GM21737 (cell line): ENCODE results near the gene NAP1L4.

Source experiments
- ATAC-seq: cut with Tn5 transposase; IDR thresholded peaks from one replicate; pipeline ENCODE4 v1.9.1; 2021; ENCODE audit warnings: mild to moderate bottlenecking, moderate library complexity; ENCODE audit not compliant: unreplicated experiment

NAP1L4 gene

DNA sequence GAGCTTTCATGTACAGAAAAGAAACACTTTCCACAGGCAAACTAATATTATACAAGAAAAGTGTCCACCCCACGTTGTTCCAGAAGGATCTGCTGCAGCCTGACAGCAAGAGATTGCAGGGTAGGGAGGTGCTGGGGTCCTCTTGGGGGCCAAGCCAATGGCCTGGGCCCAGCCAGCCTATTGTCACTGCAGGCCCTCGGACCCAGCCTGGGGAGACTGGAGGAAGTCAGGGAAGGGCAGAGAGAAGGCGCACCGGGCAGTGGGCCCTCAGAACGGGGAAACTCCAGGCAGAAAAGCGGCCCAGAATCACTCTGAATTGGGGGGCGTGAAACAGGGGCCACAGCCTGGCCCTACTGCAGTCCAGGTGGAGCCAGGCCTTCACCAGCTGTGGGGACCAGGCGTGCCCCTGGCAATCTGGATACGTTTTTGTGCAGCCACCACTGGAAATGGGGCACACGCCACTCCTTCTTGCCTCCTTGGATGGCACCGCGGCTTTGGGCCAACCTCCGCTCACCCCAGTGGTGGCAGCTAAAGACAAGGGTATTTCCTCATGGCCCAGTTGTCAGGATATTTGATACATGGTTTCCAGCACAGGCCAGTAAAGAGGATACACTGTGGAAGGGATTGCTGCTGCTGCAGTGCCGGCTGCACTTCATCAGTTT lies 3.9 kb upstream of the NAP1L4 start:
- ATAC-seq = no peak

DNA sequence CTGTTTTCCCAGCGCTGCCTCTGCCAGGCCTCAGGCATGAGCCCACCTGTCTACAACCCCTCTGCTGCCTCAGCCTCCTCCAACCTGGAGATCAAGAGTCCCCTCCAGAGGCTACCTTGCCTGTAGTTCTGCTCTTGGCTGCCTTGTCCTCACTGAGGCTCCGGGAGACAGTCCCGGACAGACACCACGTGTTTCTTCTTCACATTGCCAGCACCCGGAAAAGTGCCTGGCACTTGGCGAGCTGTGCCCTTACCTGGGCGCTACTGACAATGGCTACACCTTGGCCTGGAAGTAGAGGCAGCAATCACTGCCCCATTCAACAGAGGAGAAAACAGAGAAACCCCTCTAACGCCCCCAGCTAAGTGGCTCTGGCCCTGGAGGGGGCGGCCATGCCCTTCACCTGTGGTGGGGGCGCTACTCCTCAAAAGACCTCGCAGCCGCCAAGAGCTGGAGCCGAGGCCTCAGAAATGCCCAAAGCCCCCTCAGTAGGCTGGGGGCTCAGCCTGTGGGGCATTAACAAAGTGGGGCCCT lies 3.0 kb upstream of the NAP1L4 start:
- no peak for ATAC-seq

GRCh38 chr11:2994336-2994730 lies 2.2 kb upstream of the NAP1L4 start:
- ATAC-seq = no peak

DNA sequence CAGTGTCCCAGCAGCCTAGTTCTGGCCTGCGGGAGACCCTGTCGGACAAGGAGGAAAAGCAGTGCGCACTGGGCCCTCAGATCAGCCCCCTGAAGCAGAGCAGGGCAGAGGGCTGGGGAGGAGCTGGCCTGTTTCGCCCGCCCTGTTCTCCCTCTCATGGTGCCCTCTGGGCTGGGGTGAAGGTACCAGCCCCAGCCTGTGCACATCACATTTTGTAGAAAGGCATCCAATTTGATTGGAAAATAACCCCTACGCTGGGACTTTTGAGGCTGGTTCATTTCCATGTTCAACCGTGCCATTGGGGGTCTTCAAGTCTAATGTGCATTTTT lies 832 bp upstream of the NAP1L4 start:
- ATAC-seq = no peak

DNA sequence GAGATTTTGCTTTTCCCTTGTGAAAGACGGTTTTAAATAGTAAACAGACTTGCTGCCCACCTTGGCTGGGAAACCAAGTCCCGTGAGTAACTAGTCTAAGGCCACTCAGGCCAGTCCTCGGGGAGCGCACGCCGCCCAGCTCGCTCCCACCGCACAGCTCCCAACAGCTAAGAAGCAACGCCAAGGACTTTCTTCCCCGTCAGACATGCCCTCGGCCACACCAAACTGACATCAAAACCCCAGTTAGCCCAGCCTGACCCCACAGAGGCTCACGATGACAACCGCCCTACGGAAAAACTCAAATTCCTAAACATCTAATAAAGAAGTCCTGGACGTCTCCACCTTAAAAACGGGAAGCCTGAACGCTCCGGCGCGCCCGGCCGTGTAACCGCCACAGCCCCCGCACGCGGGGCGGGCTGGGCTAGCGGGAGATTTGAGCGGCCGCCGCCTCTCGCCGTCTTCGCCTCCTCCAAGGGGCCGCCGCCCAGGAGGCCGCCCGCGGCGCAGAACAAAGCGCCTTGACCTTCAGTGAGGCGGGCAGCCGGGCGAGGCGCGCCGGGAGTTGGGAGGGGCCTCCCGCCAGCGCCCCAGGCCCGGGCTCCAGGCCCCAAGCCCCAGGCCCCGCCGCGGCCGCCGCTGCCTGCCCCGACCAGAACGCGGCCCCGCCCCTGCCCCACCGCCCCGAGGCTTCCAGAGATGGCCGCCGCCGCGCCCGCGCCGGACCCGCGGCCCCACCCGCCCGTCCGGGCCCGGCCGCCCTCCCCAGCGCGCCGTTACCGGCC lies 486 bp downstream of the NAP1L4 start:
- peak; percentile 31 for ATAC-seq

GRCh38 chr11:2990617-2991451 lies 1.3 kb downstream of the NAP1L4 start:
- ATAC-seq = no peak

- no peak for ATAC-seq
Observed at GRCh38 chr11:2989551-2989950, 2.6 kb downstream of the NAP1L4 start.

DNA sequence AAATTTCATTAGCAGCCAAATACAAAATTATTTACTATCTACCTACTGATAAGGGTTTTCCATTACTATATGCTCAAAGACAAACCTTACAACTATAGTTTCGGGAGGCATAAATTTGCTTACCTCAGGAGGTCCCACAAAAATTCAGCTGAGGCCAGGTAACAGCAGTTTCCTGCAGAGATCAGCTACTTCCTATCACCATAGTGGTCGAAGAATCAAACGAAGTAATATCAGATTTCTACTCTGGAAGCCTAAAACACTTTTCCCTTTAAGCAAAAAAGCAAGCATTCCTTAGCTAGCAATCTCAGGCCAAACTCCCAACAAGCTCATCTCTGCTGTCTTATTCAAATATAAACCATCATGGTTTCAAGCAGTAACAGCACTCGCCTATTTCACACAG lies 3.1 kb downstream of the NAP1L4 start:
- no peak for ATAC-seq

- no peak for ATAC-seq
Observed at GRCh38 chr11:2987881-2988861, 4.0 kb downstream of the NAP1L4 start.

GRCh38 chr11:2983908-2984307 lies 8.2 kb downstream of the NAP1L4 start:
- ATAC-seq = no peak

- no peak for ATAC-seq
Observed at GRCh38 chr11:2982214-2982613, 9.9 kb downstream of the NAP1L4 start.

DNA sequence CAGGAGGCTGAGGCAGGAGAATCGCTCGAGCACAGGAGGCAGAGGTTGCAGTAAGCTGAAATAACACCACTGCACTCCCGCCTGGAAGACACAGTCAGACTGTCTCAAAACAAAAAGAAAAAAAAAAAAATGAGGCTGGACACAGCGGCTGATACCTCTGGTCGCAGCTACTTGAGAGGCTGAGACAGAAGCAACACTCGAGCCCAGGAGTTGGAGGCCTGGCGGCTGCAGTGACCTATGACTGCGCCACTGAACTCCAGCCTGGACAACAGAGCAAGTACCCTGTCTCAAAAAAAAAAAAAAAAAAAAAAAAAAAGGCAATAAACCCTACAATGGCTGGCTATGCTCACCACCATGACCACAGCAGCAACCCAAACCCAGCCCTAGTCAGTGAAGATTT lies 11.0 kb downstream of the NAP1L4 start:
- no peak for ATAC-seq

DNA sequence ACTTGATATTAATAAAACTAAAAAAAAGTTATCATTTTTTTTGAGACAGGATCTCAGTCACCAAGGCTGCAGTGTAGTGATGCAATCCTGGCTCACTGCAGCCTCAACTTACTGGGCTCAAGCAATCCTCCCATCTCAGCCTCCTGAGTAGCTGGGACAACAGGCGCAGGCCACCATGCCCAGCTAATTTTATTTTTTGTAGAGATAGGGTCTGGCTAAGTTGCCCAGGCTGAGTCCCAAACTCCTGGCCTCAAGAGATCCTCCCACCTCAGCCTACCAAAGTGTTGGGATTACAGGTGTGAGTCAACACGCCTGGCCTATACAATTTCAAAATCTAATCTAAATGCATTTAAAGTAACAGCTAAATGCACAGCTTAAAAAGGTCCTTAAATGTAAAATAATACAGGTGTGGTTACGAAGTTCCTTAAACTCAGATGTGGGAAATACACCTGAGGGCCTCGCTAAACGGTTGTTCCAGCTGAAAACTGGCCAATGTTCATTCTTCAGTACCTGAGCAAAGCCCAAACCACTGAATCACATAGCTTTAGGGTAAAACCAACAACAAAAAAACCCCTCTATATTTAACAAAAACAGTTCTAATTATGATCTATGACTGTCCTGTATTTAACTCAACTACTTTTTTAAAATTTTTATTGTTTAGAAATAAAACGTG lies 11.8 kb downstream of the NAP1L4 start:
- ATAC-seq = no peak

GRCh38 chr11:2977113-2977512 lies 15.0 kb downstream of the NAP1L4 start:
- no peak for ATAC-seq

GRCh38 chr11:2976294-2977063 lies 15.7 kb downstream of the NAP1L4 start:
- no peak for ATAC-seq

DNA sequence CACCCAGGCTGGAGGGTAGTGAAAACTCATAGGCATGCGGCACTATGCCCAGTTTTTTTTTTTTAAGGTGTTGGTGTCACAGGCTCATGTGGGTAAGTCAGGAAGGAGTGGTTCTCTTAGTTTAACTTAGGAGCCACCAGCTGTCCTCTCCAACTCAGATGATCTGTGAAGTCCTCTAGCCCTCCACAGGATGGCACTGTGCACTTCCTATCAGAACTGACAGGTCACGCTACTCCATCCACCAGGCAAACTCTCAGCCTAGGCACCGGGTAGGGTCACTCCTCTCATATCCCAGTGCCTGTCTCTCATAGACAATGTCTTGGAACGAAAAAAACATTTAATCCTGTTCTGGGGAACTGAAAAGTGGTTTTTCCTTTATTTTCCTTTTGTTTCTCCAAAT lies 16.5 kb downstream of the NAP1L4 start:
- no peak for ATAC-seq

- no peak for ATAC-seq
Observed at GRCh38 chr11:2974272-2974671, 17.9 kb downstream of the NAP1L4 start.

- ATAC-seq = no peak
Observed at GRCh38 chr11:2968341-2968900, 23.7 kb downstream of the NAP1L4 start.

GRCh38 chr11:2964782-2965181 lies 27.3 kb downstream of the NAP1L4 start:
- ATAC-seq = no peak
